ENCODE data around the gene FBXO15.

FBXO15 gene

DNA sequence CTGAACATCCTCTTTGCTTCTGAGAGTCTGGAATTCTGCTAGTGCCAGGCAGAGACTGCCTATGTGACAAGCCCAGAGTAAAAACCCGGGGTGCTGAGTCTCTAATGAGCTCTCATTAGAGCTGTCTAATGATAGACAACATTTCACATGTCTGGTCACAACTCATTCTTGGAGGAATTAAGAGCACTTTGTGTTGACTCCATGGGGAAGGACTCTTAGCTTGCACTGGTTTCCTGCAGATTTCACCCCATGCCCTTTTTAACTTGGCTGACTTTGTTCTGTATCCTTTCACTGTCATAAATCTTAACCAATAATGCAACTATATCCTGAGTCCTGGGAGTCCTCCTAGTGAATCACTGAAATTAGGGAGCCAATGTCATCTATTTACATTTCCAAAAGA lies 33.5 kb downstream of the FBXO15 start:
- DNase-seq (ENCODE audit: low spot score) = no peak

DNA sequence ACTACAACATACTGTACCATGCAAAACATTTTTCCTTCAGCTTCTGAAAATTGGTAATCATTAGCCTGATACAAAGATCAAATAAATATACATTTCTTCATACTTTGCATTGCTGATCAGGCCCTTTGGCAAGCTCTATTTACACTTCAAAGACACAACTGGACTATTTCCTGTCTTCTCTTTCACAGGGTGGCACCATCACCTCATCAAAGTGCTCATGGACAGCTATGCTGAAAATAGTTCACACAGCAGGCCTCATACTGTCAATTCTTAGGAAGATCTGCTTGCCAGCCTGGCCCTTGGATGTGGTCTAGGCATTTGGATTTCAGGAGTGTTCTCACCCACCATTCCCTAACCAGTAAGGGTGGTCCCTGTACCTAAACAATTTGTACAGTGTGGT lies 33.9 kb downstream of the FBXO15 start:
- DNase-seq (ENCODE audit: low spot score) = no peak

DNA sequence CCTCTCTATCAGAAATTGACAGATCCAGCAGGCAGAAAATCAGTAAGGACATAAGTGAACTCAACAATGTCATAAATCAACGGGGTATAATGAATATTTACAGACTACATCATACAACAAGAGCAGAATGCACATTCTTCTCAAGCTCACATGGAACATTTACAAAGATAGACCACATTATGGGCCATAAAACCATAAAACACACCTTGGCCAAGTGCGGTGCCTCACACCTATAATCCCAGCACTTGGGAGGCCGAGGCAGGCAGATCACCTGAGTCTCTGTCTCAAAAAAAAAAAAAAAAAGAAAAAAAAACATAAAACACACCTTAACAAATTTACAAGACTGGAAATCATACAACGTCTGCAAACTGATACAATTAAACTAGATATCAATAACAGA lies 36.7 kb downstream of the FBXO15 start:
- no peak for DNase-seq (ENCODE audit: low spot score)

DNA sequence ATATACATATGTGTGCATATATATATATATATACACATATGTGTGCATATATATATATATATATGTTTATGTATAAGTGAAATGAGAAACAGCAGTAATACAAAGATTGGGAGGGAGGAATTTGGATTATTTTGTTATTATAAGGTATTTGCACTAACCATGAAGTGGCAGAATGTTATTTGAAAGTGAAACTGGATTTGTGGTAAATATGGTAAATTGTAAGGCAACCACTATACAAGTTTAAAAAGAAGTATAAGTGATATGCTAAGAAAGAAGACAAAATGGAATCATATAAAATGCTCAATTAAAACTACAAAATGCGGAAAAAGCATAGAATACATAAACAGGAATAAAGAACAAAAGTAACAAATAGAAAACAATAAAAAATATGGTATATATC lies 37.5 kb downstream of the FBXO15 start:
- DNase-seq (ENCODE audit: low spot score) = no peak

DNA sequence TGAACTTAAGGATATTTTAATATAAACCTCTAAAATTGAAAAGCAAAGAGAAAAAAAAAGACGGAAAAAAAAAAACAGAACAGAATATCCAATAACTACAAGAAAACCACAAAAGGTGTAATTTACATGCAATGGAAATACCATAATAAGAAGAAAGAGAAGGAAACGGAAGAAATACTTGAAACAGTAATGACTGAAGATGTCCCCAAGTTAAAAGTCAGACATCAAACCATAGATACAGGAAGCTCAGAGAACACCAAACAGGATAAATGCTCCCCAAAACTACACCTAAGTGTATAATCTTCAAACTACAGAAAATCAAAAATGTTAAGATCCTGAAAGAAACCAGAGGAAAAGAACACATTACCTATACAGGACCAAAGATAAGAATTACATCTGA lies 39.2 kb downstream of the FBXO15 start:
- DNase-seq (ENCODE audit: low spot score) = no peak

DNA sequence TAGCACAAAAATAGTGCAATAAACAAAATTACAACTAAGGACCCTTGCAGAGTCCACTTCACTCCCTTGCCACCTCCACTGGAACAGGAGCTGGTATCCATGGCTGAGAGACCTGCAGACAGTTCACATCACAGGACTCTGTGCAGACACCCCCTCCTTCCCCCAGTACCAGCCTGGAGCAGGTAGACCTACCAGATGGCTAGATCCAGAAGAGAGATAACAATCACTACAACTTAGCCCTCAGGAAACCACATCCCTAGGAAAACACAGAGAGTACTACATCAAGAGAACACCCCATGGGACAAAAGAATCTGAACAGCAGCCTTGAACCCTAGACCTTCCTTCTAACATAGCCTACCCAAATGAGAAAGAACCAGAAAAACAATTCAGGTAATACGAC lies 49.8 kb downstream of the FBXO15 start:
- DNase-seq (ENCODE audit: low spot score) = no peak

DNA sequence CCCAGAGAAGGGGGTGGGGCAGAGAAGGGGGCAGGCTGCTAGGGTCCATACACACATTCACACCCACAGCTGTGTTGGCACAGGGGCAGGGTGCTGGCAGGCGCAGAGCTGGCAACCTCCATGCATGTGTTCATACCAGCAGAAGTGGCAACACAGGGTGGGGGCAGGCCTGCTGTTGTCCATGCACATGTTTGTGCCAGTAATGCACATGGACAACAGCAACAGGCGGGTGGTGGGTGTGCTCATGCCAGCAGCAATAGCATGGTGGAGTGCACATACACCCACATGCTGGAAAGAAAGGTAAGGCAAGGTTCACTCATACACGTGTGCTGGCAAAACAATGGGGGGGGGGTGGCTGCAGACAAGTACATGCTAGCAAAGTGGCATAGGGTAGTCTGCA lies 54.7 kb downstream of the FBXO15 start:
- DNase-seq (ENCODE audit: low spot score) = no peak

DNA sequence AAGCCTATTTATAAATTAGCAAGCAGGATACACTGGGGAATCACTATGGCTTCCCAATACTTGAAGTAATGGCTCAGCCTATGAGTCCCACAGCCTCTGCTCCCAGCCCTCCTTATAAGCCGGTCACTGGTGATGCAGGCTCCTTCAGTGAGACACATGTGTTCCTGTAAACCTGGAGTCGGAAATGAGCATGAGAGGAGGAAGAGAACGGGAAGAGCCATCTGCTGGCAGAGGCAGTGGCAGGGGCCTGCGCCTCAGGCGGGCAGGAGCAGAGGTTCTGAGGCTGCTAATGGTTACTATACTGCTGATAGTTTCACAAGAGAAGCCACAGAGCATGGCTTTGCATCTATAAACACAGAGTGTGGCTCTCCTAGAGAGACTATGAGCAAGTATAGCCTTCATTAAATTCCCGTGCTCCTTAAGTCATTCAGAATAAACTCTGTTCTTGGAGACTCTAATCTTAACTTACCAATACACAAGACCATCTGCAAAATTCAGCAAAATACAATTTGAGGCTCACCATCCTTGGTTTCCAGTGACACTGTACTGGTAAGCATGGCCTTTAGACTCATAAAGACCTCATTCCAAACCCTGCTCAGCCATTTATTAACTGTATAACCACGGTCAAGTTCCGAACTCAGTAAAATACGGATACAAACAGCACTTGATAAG lies 63.3 kb downstream of the FBXO15 start:
- DNase-seq (ENCODE audit: low spot score) = no peak

DNA sequence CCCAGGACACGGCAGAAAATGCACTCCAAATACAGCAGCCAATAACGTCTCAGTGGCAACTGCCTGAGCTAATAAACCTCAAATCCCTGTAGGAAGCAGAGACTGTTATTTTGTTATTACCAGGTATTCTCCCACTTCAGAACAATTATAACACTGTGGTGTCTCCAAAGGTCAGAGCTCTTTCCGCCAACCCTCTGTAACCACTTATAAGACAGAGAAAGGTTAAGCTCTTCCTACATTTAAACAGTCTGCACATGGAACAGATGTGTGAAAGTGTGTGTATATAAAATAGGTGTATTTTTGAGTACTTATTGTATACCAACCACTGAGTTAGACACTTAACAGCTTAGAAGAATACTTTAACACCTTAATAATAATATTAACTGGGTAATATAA lies 64.1 kb downstream of the FBXO15 start:
- DNase-seq (ENCODE audit: low spot score) = no peak

DNA sequence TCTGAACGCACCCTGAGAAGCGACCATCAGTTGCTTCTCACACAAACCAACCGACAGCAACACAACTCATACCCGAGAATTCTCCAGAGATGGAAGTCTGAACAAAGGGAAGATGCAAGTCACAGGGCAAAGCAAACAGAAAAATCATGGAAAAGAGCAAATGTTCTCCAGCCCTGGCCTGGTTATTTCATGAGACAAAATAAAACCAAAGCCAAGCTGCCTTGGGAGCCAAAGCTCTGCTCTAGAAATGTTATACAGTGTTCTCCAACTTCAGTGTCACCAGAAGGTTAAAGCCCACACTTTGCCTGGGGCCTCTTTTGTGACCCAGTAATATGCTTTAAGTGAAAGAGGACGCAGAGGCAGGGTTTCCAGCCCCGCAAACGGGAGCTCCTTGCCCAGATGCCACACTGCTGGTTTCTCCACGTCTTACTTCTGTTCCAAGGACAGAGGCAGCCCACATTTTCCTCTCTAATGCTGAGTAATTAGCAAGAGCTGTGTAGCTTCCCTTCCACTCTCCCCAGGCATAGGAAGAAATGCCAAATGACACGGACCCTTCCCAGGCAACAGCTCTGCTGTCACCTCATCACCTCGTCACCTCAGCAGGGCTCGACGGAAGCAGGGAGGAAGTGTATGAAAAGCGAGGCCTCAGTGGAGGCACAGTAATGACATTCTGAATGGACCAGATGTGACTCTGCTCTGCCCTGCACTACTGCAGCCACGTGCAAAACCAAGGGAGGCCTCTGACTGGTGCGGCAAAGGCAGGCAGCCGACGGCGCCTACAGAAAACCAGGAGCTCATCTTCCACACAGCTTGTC lies 64.7 kb downstream of the FBXO15 start:
- peak; percentile 18 for DNase-seq (ENCODE audit: low spot score)

DNA sequence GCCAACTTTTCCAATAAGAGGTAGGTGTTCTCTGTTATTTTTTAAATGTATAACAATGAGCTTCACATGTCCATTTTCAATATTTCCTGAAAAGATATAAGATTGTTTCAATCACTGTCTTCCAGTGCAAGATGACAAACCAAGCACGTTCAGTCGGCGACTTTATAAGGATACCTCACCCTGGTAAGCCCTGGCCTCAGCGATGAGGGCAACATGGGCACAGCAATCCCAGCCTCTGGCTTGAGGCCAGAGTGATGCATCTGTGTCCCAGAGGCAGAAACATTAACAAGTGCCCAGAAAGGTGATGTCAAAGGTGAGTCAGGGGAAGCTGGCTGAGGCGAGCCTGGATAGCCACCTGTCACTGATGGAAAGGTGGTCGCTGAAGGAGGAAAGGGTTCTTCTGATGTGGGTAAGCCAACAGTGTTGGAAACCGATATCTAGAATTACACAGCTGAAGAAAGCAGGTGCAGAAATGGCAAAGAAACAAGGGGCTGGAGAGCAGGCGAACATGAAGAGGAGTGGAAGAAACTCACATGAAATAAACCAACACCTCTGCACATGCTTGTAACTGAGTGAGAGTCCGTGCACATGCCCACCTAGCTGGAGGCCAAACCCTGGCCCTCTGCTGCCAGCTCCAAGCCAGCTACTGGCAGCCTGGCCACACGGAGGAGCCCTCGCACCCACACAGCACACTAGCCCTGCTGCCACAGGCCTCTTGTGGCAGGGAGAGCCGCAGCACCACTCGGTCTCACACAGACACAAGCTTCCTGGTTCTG lies 65.5 kb downstream of the FBXO15 start:
- DNase-seq (ENCODE audit: low spot score) = peak; percentile 67

DNA sequence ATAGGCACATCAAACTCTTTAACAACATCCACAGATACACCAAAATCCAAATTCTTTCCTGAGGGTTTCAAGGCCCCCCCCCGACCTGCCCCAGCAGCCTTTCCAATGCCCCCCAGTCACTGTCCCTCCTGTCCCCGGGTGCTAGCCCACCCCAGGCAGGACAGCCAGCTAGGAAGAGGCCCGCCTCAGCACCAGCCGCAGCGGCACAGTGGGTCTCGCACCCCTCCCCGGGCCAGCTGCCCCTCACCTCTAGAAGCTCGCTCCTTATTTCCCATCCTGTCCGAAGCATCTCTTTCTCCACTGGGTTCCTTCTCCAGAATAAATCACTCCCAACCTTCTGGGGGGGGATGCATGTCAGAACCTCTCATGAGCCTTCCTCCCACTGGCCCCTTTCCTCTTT lies 69.4 kb downstream of the FBXO15 start:
- no peak for DNase-seq (ENCODE audit: low spot score)

DNA sequence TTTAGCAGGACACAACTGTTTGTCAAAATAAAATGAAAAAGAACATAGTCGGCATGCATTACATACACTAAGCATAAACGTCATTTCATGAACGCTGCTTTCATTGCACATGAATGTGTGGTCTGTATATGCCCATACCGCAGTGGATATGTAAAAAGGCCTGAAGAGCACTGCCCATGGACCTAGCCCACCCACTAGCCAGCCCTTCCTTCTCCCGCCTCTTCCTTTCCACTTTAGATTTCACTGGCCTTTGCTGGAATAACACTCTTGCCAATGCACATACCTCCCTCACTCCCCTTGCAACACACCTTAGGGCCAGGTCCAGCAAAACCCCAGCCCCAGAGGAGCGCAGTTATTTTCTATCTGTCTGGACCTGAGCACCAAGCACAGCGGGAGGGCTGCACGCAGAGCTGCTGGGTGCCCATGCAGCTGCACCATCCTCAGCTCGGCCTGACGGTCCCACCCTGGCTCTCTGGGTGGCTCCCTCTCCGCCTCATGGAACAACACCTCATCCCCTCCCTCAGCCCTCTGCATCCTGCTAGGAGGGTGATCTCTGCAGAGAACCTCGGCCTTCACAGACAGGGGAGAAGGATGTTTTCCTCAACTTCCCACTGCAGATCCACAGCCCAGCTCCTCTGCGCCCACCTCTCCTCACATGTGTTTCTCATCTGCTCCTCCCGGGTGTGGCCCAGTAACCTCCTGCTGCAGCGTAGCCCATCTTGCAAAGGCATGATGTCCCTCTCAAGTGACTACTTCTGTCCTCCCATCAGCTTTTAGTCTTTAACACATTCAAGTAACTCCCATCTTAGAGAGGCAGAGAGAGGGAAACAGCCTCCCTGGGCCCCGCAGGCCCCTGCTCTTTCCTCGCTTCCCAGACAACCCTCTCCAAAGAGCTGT lies 72.7 kb downstream of the FBXO15 start:
- DNase-seq (ENCODE audit: low spot score) = no peak

DNA sequence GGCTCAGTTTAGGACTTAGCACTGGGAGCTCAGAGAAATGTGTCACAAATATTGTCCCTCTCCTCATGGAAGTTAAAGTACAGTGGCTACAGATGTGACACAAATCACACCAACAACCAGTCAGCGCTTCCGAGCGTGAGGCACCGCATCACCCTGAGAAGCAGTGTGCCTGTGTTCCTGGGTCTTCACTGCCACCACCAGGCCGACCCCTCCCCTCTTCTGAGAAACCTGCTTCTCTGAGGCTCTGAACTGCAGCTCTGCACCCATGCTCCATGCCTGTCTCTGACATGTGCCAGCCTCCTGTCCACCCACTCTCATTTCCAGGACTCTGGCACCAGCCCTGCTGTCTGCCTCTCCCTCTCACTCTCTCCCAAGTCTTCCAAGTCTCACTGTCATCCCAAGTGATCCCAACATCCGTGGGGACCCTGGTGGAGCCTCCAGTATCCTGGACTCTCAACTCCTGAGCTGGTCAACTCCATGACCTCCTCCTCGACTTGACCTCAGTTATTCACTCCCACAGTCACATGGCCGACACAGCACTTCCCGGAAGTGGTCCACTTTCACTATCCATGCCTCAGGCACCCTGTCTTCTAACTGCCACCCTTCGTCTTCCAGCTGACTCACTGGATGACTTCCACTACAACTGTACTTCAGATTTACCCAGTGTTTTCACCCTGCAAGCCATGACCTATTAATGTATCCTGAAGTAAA lies 73.5 kb downstream of the FBXO15 start:
- DNase-seq (ENCODE audit: low spot score) = no peak

DNA sequence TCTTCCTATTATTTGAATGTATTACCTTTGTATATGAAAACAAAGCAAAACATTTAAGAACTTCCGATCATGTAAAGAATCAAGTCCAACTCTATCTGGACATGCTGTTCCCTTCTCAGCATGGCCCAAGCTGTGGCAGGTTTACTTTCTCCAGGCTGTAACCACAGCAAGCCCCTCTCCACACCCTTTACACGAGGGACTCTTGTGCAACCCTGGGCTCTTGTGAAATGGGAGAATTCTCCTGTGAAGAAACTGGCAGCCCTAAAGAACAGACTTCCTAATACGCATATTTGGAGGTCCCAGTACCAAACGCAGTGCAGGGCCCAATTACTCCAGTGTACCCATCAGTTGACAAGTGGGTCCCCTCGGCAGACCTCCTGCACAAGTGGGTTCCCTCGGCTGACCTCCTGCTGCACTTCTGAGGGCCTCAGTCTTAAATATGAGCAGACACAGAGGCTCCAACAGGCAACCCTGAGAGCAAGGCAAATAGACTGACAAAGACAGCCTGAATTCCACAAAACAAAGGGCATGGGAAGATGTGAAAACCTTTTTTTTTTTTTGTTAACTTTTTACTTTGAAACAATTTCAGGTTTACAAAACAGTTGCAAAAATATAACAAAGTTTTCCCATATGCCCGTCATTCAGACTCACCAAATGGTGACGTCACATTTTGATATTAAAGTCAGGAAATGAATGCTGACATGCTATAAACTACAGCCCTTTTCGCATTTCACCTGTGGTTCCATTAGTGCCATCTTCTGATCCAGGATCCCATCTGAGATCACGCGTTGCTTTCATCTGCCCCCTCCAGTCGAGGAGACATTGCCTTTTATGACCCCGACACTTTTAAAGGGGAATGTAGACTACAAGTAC lies 78.2 kb downstream of the FBXO15 start:
- no peak for DNase-seq (ENCODE audit: low spot score)

DNA sequence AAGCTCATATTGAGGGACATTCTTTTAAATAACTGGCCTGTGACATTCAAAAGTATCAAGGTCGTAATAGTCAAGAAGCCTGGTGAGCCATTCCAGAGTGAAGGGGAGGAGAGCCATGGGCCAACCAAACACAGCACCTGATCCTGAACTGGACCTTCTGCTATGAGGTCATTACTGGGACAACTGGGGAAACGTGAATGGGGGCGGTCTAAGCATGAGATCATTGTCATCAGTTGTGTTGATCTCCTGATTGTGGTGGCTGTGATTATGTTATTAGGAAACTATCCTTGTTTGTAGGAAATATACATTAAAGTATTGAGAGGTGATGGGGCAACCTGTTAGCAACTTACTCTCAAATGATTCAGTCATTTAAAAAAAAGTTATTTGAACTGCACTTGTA lies 79.3 kb downstream of the FBXO15 start:
- DNase-seq (ENCODE audit: low spot score) = no peak

DNA sequence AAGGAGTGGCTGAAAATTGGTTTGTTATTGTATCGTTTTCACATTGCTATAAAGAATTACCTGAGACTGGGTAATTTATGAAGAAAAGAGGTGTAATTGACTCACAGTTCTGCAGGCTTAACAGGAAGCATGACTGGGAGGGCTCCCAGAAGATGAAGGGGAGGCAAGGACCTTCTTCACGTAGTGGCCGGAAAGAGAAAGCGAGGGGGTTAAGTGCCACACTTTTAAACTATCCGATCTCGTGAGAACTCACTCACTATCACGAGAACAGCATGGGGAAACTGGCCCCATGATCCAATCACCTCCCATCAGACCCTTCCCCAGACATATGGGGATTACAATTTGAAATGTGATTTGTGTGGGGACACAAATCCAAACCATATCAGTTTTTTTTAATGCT lies 81.6 kb downstream of the FBXO15 start:
- peak; percentile 23 for DNase-seq (ENCODE audit: low spot score)

DNA sequence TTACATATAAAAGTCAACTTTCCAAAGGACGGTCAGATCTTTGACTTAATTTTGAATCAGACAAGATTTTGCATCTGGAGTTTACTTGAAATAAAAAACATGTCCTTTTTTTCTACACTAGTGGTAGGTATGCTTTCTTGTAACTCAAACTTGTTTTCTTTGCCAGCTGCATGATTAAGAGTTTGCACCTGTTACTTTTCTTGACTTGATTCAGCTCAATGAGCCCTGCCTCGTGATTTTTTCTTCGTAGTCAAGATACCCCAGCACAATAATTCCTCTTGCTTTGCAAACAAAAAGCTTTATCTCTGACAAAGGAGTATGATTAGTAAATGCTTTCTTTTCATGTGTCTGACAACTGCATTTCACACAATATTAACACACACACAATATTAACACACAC lies 82.3 kb downstream of the FBXO15 start:
- DNase-seq (ENCODE audit: low spot score) = no peak

DNA sequence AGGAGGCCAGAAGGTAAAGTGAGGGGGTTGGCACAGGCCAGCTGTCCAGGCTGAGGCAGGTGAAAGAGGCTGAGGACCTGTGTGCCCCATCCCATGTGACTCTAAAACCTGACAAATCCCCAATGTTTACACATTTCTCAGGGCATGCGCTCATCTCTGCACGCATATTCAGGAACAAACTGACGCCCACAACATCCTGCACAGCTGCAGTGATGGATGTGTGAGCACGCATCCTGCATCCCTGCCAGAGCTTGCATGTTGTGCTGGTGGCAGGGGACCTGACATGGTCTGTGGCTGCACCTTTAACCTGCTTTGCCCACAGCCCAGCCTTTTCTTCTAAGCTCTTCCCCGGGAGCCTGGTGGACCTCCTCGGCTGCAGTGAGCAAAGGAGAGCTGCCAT lies 83.1 kb downstream of the FBXO15 start:
- DNase-seq (ENCODE audit: low spot score) = peak; percentile 65

DNA sequence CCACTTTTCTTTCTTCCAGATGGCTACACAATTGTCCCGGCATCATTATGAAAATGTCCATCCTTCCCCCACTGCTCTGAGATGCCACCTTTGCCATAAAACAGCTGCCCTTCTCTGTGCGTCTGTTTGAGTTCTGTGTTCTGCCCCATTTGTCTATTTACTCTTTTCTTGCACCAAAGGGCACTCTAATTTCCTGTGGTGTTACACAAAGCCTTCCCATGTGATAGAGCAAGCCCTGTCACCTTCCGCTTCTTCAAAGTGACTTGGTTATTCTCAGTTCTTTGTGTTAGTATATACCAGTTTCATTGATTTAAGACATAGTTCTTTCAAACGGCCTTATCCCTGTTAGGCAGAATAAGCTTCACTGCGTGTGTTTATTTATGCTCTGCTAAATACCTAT lies 84.1 kb downstream of the FBXO15 start:
- no peak for DNase-seq (ENCODE audit: low spot score)
